IMR-90 (cell line): ENCODE data around the gene TRO.

Experiments used
- CHD1 ChIP-seq: IDR thresholded peaks from 2 replicates; pipeline ENCODE4 v1.6.1; 2012; ENCODE audit warnings: low read depth, low read length, improper control_type of control experiment
- FOS ChIP-seq: fragments of 150-350 bp; IDR thresholded peaks from 2 replicates; pipeline ENCODE4 v1.6.1; 2016; ENCODE audit warnings: low read depth, low read length
- MXI1 ChIP-seq: IDR thresholded peaks from 2 replicates; pipeline ENCODE4 v1.6.1; 2012; ENCODE audit warnings: low read depth, mild to moderate bottlenecking, low read length, moderate library complexity, borderline replicate concordance
- NFE2L2 ChIP-seq: fragments of 150-350 bp; IDR thresholded peaks from 2 replicates; pipeline ENCODE4 v1.6.1; 2016; ENCODE audit warnings: low read depth, mild to moderate bottlenecking, low read length
- POLR2A ChIP-seq: IDR thresholded peaks from 2 replicates; pipeline ENCODE4 v1.6.1; 2012; ENCODE audit warnings: mild to moderate bottlenecking, low read depth, low read length
- RAD21 ChIP-seq: IDR thresholded peaks from 2 replicates; pipeline ENCODE4 v1.6.1; 2012; ENCODE audit warnings: low read length, improper control_type of control experiment
- SMC3 ChIP-seq: fragments of 150-350 bp; IDR thresholded peaks from 2 replicates; pipeline ENCODE4 v1.6.1; 2016; ENCODE audit warnings: low read depth, mild to moderate bottlenecking, antibody characterized with exemption, low read length, moderate library complexity
- TF ChIP-seq, protein P1 (sequence below): conservative IDR thresholded peaks from 2 replicates; pipeline ENCODE4 v1.5.1; 2012; ENCODE audit warnings: mild to moderate bottlenecking, low read depth, low read length, improper control_type of control experiment
- TF ChIP-seq, protein P2 (sequence below): fragments of 150-350 bp; IDR thresholded peaks from 2 replicates; pipeline ENCODE4 v1.6.1; 2016; ENCODE audit warnings: low read depth, mild to moderate bottlenecking, low read length, moderate library complexity, borderline replicate concordance

DNA sequence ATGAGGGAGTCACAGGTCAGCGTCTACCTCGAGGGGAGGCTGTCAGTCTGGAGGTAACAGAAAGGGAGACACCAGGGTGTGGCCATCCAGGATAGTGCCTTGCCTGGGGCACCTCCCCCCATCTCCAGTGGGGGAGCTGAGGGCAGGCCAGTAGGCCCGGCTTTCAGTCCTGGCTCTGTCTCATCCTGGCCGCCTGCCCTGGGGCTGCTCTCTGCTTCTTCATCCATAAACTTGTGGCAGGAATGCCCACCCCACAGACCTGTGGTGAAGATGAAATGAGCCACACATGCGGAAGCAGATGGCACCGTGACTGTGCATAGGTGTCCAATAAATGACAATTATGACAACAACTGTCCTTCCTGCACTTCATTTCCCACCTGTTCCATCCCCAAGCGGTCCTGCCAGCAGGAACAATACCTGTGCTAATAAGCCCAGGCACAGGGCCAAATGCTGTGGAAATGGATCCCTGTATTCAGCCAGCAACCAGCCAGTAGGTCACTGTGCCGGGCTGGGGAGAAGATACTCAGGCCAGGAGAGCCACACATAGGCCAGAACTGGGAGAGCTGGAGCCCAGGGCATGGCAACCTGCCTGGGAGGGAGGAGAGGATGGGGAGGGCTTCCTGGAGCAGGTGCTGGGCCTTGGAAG lies 30.2 kb downstream of the TRO start:
- TF ChIP-seq, protein P1, sequence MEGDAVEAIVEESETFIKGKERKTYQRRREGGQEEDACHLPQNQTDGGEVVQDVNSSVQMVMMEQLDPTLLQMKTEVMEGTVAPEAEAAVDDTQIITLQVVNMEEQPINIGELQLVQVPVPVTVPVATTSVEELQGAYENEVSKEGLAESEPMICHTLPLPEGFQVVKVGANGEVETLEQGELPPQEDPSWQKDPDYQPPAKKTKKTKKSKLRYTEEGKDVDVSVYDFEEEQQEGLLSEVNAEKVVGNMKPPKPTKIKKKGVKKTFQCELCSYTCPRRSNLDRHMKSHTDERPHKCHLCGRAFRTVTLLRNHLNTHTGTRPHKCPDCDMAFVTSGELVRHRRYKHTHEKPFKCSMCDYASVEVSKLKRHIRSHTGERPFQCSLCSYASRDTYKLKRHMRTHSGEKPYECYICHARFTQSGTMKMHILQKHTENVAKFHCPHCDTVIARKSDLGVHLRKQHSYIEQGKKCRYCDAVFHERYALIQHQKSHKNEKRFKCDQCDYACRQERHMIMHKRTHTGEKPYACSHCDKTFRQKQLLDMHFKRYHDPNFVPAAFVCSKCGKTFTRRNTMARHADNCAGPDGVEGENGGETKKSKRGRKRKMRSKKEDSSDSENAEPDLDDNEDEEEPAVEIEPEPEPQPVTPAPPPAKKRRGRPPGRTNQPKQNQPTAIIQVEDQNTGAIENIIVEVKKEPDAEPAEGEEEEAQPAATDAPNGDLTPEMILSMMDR = no peak
- TF ChIP-seq, protein P2, sequence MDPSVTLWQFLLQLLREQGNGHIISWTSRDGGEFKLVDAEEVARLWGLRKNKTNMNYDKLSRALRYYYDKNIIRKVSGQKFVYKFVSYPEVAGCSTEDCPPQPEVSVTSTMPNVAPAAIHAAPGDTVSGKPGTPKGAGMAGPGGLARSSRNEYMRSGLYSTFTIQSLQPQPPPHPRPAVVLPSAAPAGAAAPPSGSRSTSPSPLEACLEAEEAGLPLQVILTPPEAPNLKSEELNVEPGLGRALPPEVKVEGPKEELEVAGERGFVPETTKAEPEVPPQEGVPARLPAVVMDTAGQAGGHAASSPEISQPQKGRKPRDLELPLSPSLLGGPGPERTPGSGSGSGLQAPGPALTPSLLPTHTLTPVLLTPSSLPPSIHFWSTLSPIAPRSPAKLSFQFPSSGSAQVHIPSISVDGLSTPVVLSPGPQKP = no peak
- TF ChIP-seq NFE2L2 (no peak), CHD1 (no peak), POLR2A (no peak), SMC3 (no peak), RAD21 (no peak), FOS (no peak), MXI1 (no peak)
